ENCODE results near the gene ANGPT4. TPM values are rescaled to one million over a fixed set of nuclear protein-coding genes. Genes with fewer than 3 reads are reported as not detected.

ANGPT4 gene
- total and polyA plus RNA-seq, 9 of the 15 experiments (the other 6 are each of a cell fraction or from before 2014, with no cell fraction given): not detected

DNA sequence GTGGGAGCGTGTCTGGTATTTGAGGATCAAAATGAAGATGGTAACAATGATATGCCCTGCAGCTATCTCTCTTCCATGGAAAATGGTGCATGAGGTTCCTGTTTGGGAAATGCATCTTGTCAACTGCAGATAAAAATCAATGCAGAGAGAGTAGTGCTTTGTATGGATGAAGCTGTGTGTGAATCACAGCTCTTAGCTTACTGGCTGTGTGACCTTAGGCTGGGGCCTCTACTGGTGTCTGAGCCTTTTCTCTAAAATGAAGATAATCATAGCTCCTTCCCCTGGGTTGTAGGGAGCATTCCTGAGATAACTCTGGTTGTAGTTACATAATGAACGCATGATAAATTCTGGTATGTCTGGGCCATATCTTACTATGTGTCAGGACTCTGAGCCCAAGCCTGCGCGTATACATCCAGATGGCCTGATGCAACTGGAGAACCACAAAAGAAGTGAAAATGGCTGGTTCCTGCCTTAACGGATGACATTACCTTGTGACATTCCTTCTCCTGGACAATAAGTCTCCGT, 19.6 kb downstream of the ANGPT4 start:
- no peak overlapping the region for H3K4me3 ChIP-seq
- CTCF ChIA-PET (ENCODE audit: low intra/inter-chr PET ratio): no interaction called here
- no peak overlapping the region for H3K9ac ChIP-seq (ENCODE audit: insufficient read depth in 1 of 2, low read depth in 2 of 2, low read length in 2 of 2)
- H3K9me3 ChIP-seq (replicated peaks; ENCODE audit: control insufficient read depth, insufficient read depth, low read depth, low read length): no peaks in the 10 kb centered on the region
- WGBS (ENCODE audit: insufficient coverage, low coverage, missing lambda C conversion rate): 24% methylated on average over 6 of the region's 6 CpGs
- BruUV-seq (replicated peaks): no TSS peak
- ATAC-seq (no peak), DNase-seq (ENCODE audit: extremely low read depth in 1 of 4, low spot score in 3 of 4) (no peak), FAIRE-seq (no peak)
- no peaks in the 10 kb centered on the region for H3K9me1 ChIP-seq (ENCODE audit: control insufficient read depth, insufficient read depth, low read length)
- no peak overlapping the region for H3K4me2 ChIP-seq (ENCODE audit: insufficient read depth, low read length)
- H3K27ac ChIP-seq (ENCODE audit: extremely low read depth, low read depth, low read length): no peak overlapping the region
- POLR2A ChIA-PET: no interaction called here
- H2AFZ ChIP-seq (ENCODE audit: low read depth, low read length): no peak overlapping the region
- no peaks in the 10 kb centered on the region for H3K36me3 ChIP-seq (ENCODE audit: control insufficient read depth, insufficient read depth, low read length)
- no peaks in the 10 kb centered on the region for H3K4me1 ChIP-seq (replicated peaks in 1 of 2; ENCODE audit: control insufficient read depth in 2 of 2, insufficient read depth in 2 of 2, low read length in 2 of 2)
- peaks cover 0 to 12% of the 10 kb centered on the region in 2 experiments; a peak in 2 of 5 replicates for H3K27me3 ChIP-seq (ENCODE audit: control insufficient read depth in 2 of 2, insufficient read depth in 2 of 2, low read length in 2 of 2)
- no peaks in the 10 kb centered on the region for H4K20me1 ChIP-seq (replicated peaks; ENCODE audit: control insufficient read depth, insufficient read depth, low read length)
- H3K79me2 ChIP-seq (ENCODE audit: control insufficient read depth, insufficient read depth, low read length): no peaks in the 10 kb centered on the region
- intact Hi-C loops (cut with micrococcal nuclease): no loop called here
- in situ Hi-C loops (cut with MboI): no loop called here
- TF ChIP-seq ZNF76 (CRISPR knock-in tag; IDR thresholded peaks at IDR 0.05; ENCODE audit: borderline replicate concordance): no peak
- no peak for TF ChIP-seq HMGN3 (IDR thresholded peaks at IDR 0.05; ENCODE audit: borderline replicate concordance, extremely low read depth, insufficient read length, low read depth, low read length)
- TF ChIP-seq, protein P1, sequence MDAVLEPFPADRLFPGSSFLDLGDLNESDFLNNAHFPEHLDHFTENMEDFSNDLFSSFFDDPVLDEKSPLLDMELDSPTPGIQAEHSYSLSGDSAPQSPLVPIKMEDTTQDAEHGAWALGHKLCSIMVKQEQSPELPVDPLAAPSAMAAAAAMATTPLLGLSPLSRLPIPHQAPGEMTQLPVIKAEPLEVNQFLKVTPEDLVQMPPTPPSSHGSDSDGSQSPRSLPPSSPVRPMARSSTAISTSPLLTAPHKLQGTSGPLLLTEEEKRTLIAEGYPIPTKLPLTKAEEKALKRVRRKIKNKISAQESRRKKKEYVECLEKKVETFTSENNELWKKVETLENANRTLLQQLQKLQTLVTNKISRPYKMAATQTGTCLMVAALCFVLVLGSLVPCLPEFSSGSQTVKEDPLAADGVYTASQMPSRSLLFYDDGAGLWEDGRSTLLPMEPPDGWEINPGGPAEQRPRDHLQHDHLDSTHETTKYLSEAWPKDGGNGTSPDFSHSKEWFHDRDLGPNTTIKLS (IDR thresholded peaks at IDR 0.05; ENCODE audit: borderline replicate concordance, low read depth): no peak
- TF ChIP-seq ELF4 (CRISPR knock-in tag; IDR thresholded peaks at IDR 0.05): no peak
- TF ChIP-seq POU5F1 (IDR thresholded peaks at IDR 0.05; ENCODE audit: borderline replicate concordance, low read depth, low read length, partially characterized antibody): no peak
- TF ChIP-seq, protein P2, sequence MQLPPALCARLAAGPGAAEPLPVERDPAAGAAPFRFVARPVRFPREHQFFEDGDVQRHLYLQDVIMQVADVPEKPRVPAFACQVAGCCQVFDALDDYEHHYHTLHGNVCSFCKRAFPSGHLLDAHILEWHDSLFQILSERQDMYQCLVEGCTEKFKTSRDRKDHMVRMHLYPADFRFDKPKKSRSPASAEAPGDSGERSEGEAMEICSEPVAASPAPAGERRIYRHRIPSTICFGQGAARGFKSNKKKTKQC (CRISPR knock-in tag; IDR thresholded peaks at IDR 0.05): no peak
- TF ChIP-seq KAT2B (IDR thresholded peaks at IDR 0.05; ENCODE audit: low read depth, low read length): no peak
- no peak for TF ChIP-seq KLF16 (IDR thresholded peaks at IDR 0.05)
- no peak for TF ChIP-seq NR2C1 (IDR thresholded peaks at IDR 0.05)
- TF ChIP-seq NR2C1 (tag; IDR thresholded peaks at IDR 0.05): no peak
- no peak for TF ChIP-seq CBFA2T3 (IDR thresholded peaks at IDR 0.05)
- no peak for TF ChIP-seq FIP1L1 (IDR thresholded peaks at IDR 0.05; ENCODE audit: low read depth, low read length, poor library complexity, severe bottlenecking)
- TF ChIP-seq TAF9B (IDR thresholded peaks at IDR 0.05; ENCODE audit: partially characterized antibody): no peak
- no peak for TF ChIP-seq NFYB (IDR thresholded peaks at IDR 0.05; ENCODE audit: extremely low read depth, insufficient read length)
- no peak for TF ChIP-seq FOXK2 (conservative IDR thresholded peaks at IDR 0.05 in 1 of 2, IDR thresholded peaks at IDR 0.05 in 1 of 2; ENCODE audit: low read depth in 2 of 2)
- no peak for TF ChIP-seq GABPB1 (CRISPR knock-in tag; IDR thresholded peaks at IDR 0.05)
- no peak for TF ChIP-seq MBD1 (CRISPR knock-in tag; IDR thresholded peaks at IDR 0.05)

All from K562 (cell line).